HEK293 (cell line): ENCODE data around the gene HOXC11.

Experiments used
- EGR2 ChIP-seq: fragments of 450-650 bp; formaldehyde crosslinking; IDR thresholded peaks from 2 replicates; pipeline ENCODE4 v1.5.1; 2016; ENCODE audit warnings: low read depth, missing biosample characterization, missing genetic modification characterization
- GLIS1 ChIP-seq: fragments of 450-650 bp; formaldehyde crosslinking; IDR thresholded peaks from 2 replicates; pipeline ENCODE4 v1.5.1; 2016; ENCODE audit warnings: missing biosample characterization, missing genetic modification characterization
- HOXC10 ChIP-seq: sonication (generic); formaldehyde crosslinking; IDR thresholded peaks from 2 replicates; pipeline ENCODE4 v1.8.1; 2023; ENCODE audit warnings: mild to moderate bottlenecking, missing genetic modification reagents
- IKZF3 ChIP-seq: fragments of 450-650 bp; IDR thresholded peaks from 2 replicates; pipeline ENCODE4 v1.5.0; 2018; ENCODE audit warnings: missing biosample characterization, mild to moderate bottlenecking, missing genetic modification characterization, moderate library complexity
- KLF1 ChIP-seq: fragments of 450-650 bp; formaldehyde crosslinking; IDR thresholded peaks from 2 replicates; pipeline ENCODE4 v1.5.1; 2016; ENCODE audit warnings: missing biosample characterization, missing genetic modification characterization
- MYNN ChIP-seq: fragments of 450-650 bp; formaldehyde crosslinking; IDR thresholded peaks from 2 replicates; pipeline ENCODE4 v1.5.1; 2016; ENCODE audit warnings: missing biosample characterization, missing genetic modification characterization, borderline replicate concordance
- MZF1 ChIP-seq: fragments of 450-650 bp; formaldehyde crosslinking; IDR thresholded peaks from 2 replicates; pipeline ENCODE4 v1.5.1; 2017; ENCODE audit warnings: missing biosample characterization, missing genetic modification characterization, borderline replicate concordance
- SCRT2 ChIP-seq: fragments of 450-650 bp; formaldehyde crosslinking; IDR thresholded peaks from 2 replicates; pipeline ENCODE4 v1.5.1; 2016; ENCODE audit warnings: missing biosample characterization, missing genetic modification characterization
- SP3 ChIP-seq: fragments of 450-650 bp; formaldehyde crosslinking; IDR thresholded peaks from 2 replicates; pipeline ENCODE4 v1.5.1; 2016; ENCODE audit warnings: missing biosample characterization, missing genetic modification characterization
- SP7 ChIP-seq: fragments of 450-650 bp; formaldehyde crosslinking; IDR thresholded peaks from 2 replicates; pipeline ENCODE4 v1.5.1; 2016; ENCODE audit warnings: missing biosample characterization, missing genetic modification characterization
- TRIM28 ChIP-seq: IDR thresholded peaks from 2 replicates; pipeline ENCODE4 v1.6.1; 2011; ENCODE audit warnings: low read length, control low read depth, borderline replicate concordance
- ZBTB17 ChIP-seq: fragments of 450-650 bp; formaldehyde crosslinking; IDR thresholded peaks from 2 replicates; pipeline ENCODE4 v1.5.1; 2016; ENCODE audit warnings: missing biosample characterization, missing genetic modification characterization
- ZFP37 ChIP-seq: fragments of 450-650 bp; formaldehyde crosslinking; IDR thresholded peaks from 2 replicates; pipeline ENCODE4 v1.5.1; 2016; ENCODE audit warnings: missing biosample characterization, missing genetic modification characterization
- ZIC2 ChIP-seq: fragments of 450-650 bp; formaldehyde crosslinking; IDR thresholded peaks from 2 replicates; pipeline ENCODE4 v1.5.1; 2016; ENCODE audit warnings: missing biosample characterization, missing genetic modification characterization
- ZNF10 ChIP-seq: fragments of 450-650 bp; formaldehyde crosslinking; IDR thresholded peaks from 2 replicates; pipeline ENCODE4 v1.5.1; 2017; ENCODE audit warnings: missing biosample characterization, missing genetic modification characterization
- ZNF112 ChIP-seq: fragments of 450-650 bp; formaldehyde crosslinking; IDR thresholded peaks from 2 replicates; pipeline ENCODE4 v1.5.0; 2017; ENCODE audit warnings: missing biosample characterization, missing genetic modification characterization
- ZNF132 ChIP-seq: fragments of 450-650 bp; formaldehyde crosslinking; IDR thresholded peaks from 2 replicates; pipeline ENCODE4 v1.5.1; 2017; ENCODE audit warnings: missing biosample characterization, missing genetic modification characterization, borderline replicate concordance
- ZNF155 ChIP-seq: fragments of 450-650 bp; formaldehyde crosslinking; IDR thresholded peaks from 2 replicates; pipeline ENCODE4 v1.5.1; 2016; ENCODE audit warnings: missing biosample characterization, missing genetic modification characterization
- ZNF324 ChIP-seq: fragments of 450-650 bp; formaldehyde crosslinking; IDR thresholded peaks from 2 replicates; pipeline ENCODE4 v1.5.1; 2016; ENCODE audit warnings: missing biosample characterization, missing genetic modification characterization
- ZNF521 ChIP-seq: fragments of 450-650 bp; formaldehyde crosslinking; IDR thresholded peaks from 2 replicates; pipeline ENCODE4 v1.5.1; 2017; ENCODE audit warnings: missing biosample characterization, mild to moderate bottlenecking, missing genetic modification characterization
- ZNF548 ChIP-seq: fragments of 450-650 bp; formaldehyde crosslinking; IDR thresholded peaks from 2 replicates; pipeline ENCODE4 v1.5.1; 2016; ENCODE audit warnings: missing biosample characterization, missing genetic modification characterization
- ZNF560 ChIP-seq: fragments of 450-650 bp; formaldehyde crosslinking; IDR thresholded peaks from 2 replicates; pipeline ENCODE4 v1.5.1; 2017; ENCODE audit warnings: missing biosample characterization, missing genetic modification characterization, borderline replicate concordance
- ZNF561 ChIP-seq: fragments of 450-650 bp; IDR thresholded peaks from 2 replicates; pipeline ENCODE4 v1.5.1; 2018; ENCODE audit warnings: missing biosample characterization, missing genetic modification characterization, borderline replicate concordance
- ZNF660 ChIP-seq: fragments of 450-650 bp; IDR thresholded peaks from 2 replicates; pipeline ENCODE4 v1.5.1; 2018; ENCODE audit warnings: missing biosample characterization, mild to moderate bottlenecking, missing genetic modification characterization
- ZNF677 ChIP-seq: fragments of 450-650 bp; IDR thresholded peaks from 2 replicates; pipeline ENCODE4 v1.5.0; 2018; ENCODE audit warnings: missing biosample characterization, mild to moderate bottlenecking, missing genetic modification characterization, moderate library complexity
- ZNF777 ChIP-seq: fragments of 450-650 bp; formaldehyde crosslinking; IDR thresholded peaks from 2 replicates; pipeline ENCODE4 v1.5.1; 2017; ENCODE audit warnings: missing biosample characterization, missing genetic modification characterization, borderline replicate concordance
- ZNF830 ChIP-seq: fragments of 450-650 bp; IDR thresholded peaks from 2 replicates; pipeline ENCODE4 v1.5.0; 2018; ENCODE audit warnings: missing biosample characterization, missing genetic modification characterization, low read depth, mild to moderate bottlenecking, moderate library complexity
- ZSCAN23 ChIP-seq: fragments of 450-650 bp; formaldehyde crosslinking; IDR thresholded peaks from 2 replicates; pipeline ENCODE4 v1.5.1; 2016; ENCODE audit warnings: missing biosample characterization, missing genetic modification characterization
- TF ChIP-seq, protein P1 (sequence below): fragments of 450-650 bp; formaldehyde crosslinking; IDR thresholded peaks from 2 replicates; pipeline ENCODE4 v1.5.0; 2017; ENCODE audit warnings: missing biosample characterization, missing genetic modification characterization, borderline replicate concordance
- TF ChIP-seq, protein P2 (sequence below): fragments of 450-650 bp; formaldehyde crosslinking; IDR thresholded peaks from 2 replicates; pipeline ENCODE4 v1.5.1; 2017; ENCODE audit warnings: missing biosample characterization, missing genetic modification characterization
- TF ChIP-seq, protein P3 (sequence below): fragments of 450-650 bp; formaldehyde crosslinking; IDR thresholded peaks from 2 replicates; pipeline ENCODE4 v1.5.1; 2016; ENCODE audit warnings: missing biosample characterization, missing genetic modification characterization
- TF ChIP-seq, protein P4 (sequence below): fragments of 450-650 bp; formaldehyde crosslinking; IDR thresholded peaks from 2 replicates; pipeline ENCODE4 v1.5.1; 2016; ENCODE audit warnings: missing biosample characterization, missing genetic modification characterization

Gene HOXC11

DNA sequence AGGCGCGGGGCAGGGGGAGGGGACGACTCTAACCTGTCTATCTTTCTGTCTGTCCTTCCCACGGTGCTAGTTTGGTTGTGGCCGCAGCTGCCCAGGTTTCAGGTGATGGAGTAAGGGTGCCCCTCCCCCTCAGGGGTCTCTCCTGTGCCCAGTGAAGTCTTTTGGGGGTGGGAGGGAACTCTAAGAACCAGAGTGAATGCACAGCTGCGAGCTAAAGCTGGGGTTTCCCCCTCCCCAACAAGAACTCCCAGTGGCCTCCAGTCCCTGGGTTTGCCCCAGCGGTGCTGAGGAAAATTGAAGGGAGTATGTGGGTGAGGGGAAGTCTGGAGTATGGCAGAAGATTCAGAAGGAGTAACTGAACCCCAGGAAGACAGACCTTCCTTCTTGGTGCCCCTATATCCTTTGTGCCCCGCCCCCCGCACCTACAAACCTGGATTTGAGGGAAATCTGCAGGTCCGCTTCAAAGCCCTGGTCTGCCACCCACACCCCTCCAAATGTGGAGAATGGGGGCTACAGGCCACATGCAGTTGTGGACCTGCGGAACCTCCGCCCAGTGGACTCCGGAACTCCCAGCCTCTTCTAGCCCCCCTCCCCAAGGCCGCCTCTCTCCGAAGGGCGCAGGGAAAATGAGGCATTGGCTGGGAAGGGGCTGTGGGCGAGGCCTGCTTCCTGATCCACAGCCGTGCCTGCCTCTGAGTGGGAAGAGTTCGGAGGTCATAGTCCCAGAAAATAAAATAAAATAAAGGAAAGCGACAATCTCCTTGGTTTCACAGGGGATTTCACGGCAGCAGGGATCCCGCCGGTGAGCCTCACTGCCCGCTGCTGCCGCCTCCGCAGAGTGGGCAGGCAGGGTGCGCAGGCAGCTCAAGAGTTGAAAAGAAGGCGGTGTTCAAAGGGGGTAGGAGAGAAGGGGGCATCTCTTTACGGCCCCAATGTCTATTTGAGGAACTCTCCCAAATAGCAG lies 23.6 kb downstream of the HOXC11 start (continued):
- TF ChIP-seq ZIC2 (tag by site-specific recombination) (no peak), IKZF3 (tag by site-specific recombination) (peak; percentile 39), ZNF324 (tag by site-specific recombination) (no peak), ZNF112 (tag by site-specific recombination) (no peak), ZNF521 (no peak), ZNF132 (tag by site-specific recombination) (no peak), SP7 (tag by site-specific recombination) (no peak), ZNF677 (tag by site-specific recombination) (no peak), ZNF777 (tag by site-specific recombination) (no peak), HOXC10 (no peak), TRIM28 (no peak), ZNF155 (tag by site-specific recombination) (no peak), SCRT2 (tag by site-specific recombination) (no peak), MZF1 (tag by site-specific recombination) (no peak), MYNN (tag by site-specific recombination) (no peak), ZSCAN23 (tag by site-specific recombination) (no peak), GLIS1 (tag by site-specific recombination) (no peak), ZNF560 (no peak), KLF1 (tag by site-specific recombination) (no peak), ZNF830 (tag by site-specific recombination) (no peak), EGR2 (tag by site-specific recombination) (peak; percentile 77), ZBTB17 (tag by site-specific recombination) (no peak), ZNF561 (tag by site-specific recombination) (peak; percentile 45; the same call in 1 of the 2 replicates), ZNF10 (tag by site-specific recombination) (peak; percentile 50; the same call in 1 of the 2 replicates), ZNF660 (no peak), ZNF548 (tag by site-specific recombination) (no peak), SP3 (no peak), ZFP37 (tag by site-specific recombination) (no peak)
- TF ChIP-seq, protein P1, sequence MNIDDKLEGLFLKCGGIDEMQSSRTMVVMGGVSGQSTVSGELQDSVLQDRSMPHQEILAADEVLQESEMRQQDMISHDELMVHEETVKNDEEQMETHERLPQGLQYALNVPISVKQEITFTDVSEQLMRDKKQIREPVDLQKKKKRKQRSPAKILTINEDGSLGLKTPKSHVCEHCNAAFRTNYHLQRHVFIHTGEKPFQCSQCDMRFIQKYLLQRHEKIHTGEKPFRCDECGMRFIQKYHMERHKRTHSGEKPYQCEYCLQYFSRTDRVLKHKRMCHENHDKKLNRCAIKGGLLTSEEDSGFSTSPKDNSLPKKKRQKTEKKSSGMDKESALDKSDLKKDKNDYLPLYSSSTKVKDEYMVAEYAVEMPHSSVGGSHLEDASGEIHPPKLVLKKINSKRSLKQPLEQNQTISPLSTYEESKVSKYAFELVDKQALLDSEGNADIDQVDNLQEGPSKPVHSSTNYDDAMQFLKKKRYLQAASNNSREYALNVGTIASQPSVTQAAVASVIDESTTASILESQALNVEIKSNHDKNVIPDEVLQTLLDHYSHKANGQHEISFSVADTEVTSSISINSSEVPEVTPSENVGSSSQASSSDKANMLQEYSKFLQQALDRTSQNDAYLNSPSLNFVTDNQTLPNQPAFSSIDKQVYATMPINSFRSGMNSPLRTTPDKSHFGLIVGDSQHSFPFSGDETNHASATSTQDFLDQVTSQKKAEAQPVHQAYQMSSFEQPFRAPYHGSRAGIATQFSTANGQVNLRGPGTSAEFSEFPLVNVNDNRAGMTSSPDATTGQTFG (tag by site-specific recombination), result no peak
- TF ChIP-seq, protein P2, sequence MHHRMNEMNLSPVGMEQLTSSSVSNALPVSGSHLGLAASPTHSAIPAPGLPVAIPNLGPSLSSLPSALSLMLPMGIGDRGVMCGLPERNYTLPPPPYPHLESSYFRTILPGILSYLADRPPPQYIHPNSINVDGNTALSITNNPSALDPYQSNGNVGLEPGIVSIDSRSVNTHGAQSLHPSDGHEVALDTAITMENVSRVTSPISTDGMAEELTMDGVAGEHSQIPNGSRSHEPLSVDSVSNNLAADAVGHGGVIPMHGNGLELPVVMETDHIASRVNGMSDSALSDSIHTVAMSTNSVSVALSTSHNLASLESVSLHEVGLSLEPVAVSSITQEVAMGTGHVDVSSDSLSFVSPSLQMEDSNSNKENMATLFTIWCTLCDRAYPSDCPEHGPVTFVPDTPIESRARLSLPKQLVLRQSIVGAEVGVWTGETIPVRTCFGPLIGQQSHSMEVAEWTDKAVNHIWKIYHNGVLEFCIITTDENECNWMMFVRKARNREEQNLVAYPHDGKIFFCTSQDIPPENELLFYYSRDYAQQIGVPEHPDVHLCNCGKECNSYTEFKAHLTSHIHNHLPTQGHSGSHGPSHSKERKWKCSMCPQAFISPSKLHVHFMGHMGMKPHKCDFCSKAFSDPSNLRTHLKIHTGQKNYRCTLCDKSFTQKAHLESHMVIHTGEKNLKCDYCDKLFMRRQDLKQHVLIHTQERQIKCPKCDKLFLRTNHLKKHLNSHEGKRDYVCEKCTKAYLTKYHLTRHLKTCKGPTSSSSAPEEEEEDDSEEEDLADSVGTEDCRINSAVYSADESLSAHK (tag by site-specific recombination), result no peak
- TF ChIP-seq, protein P3, sequence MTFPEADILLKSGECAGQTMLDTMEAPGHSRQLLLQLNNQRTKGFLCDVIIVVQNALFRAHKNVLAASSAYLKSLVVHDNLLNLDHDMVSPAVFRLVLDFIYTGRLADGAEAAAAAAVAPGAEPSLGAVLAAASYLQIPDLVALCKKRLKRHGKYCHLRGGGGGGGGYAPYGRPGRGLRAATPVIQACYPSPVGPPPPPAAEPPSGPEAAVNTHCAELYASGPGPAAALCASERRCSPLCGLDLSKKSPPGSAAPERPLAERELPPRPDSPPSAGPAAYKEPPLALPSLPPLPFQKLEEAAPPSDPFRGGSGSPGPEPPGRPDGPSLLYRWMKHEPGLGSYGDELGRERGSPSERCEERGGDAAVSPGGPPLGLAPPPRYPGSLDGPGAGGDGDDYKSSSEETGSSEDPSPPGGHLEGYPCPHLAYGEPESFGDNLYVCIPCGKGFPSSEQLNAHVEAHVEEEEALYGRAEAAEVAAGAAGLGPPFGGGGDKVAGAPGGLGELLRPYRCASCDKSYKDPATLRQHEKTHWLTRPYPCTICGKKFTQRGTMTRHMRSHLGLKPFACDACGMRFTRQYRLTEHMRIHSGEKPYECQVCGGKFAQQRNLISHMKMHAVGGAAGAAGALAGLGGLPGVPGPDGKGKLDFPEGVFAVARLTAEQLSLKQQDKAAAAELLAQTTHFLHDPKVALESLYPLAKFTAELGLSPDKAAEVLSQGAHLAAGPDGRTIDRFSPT, result no peak
- TF ChIP-seq, protein P4, sequence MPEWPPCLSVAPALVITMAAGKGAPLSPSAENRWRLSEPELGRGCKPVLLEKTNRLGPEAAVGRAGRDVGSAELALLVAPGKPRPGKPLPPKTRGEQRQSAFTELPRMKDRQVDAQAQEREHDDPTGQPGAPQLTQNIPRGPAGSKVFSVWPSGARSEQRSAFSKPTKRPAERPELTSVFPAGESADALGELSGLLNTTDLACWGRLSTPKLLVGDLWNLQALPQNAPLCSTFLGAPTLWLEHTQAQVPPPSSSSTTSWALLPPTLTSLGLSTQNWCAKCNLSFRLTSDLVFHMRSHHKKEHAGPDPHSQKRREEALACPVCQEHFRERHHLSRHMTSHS, result no peak
